AG04449 (cell line): ENCODE measurements around the gene PDZRN4.

Experiments used
- CTCF ChIA-PET: fragments of 350-600 bp; formaldehyde crosslinking; extraction: SDS; loops from one replicate; lab custom pipeline; 2021; ENCODE audit warnings: antibody characterized with exemption; lab: Yijun Ruan, JAX
- POLR2A ChIA-PET: fragments of 400-600, 350-600 bp; formaldehyde crosslinking; extraction: SDS; loops from one replicate; lab custom pipeline; 2020; ENCODE audit warnings: antibody characterized with exemption, inconsistent platforms; lab: Yijun Ruan, JAX
- DNase-seq: peaks from one replicate; pipeline ENCODE4 v3.0.0-alpha.2; 2010; ENCODE audit warnings: low read depth, low spot score
- H3K4me3 ChIP-seq: 2 replicates; pipeline ENCODE4 v1.5.1; 2011; ENCODE audit warnings: low read depth, mild to moderate bottlenecking, control low read depth, low read length
- CTCF ChIP-seq: IDR thresholded peaks from one replicate; pipeline ENCODE4 v1.5.1; 2011; ENCODE audit warnings: mild to moderate bottlenecking, moderate library complexity, low read length, control low read depth, inconsistent platforms; ENCODE audit not compliant: insufficient read depth; ENCODE audit errors: missing control alignments

Gene PDZRN4

GRCh38 chr12:41419131-41419893 is 231.2 kb downstream of the PDZRN4 start:
- ChIA-PET CTCF (no interaction called here), POLR2A (no interaction called here)
- TF ChIP-seq CTCF: no peak
- H3K4me3 ChIP-seq: no peak overlapping the region
- no peak for DNase-seq

- POLR2A ChIA-PET: no interaction called here
- no peak for TF ChIP-seq CTCF
- CTCF ChIA-PET: no interaction called here
Measured at GRCh38 chr12:41424651-41425050, 236.5 kb downstream of the PDZRN4 start.

GRCh38 chr12:41433460-41433859 is 245.3 kb downstream of the PDZRN4 start:
- ChIA-PET POLR2A (no interaction called here), CTCF (no interaction called here)
- no peak overlapping the region for H3K4me3 ChIP-seq
- TF ChIP-seq CTCF: no peak
- no peak for DNase-seq

More at GRCh38 chr12:41424651-41425050, 236.5 kb downstream of the PDZRN4 start:
- no peak for DNase-seq
- H3K4me3 ChIP-seq: no peak overlapping the region

- POLR2A ChIA-PET: no interaction called here
- no peak for TF ChIP-seq CTCF
- CTCF ChIA-PET: no interaction called here
- no peak for DNase-seq
- H3K4me3 ChIP-seq: no peak overlapping the region
Measured at GRCh38 chr12:41436076-41436475, 248.0 kb downstream of the PDZRN4 start.

- ChIA-PET POLR2A (no interaction called here), CTCF (no interaction called here)
- H3K4me3 ChIP-seq: no peak overlapping the region
- TF ChIP-seq CTCF: no peak
- DNase-seq: no peak
Measured at GRCh38 chr12:41437563-41437962, 249.4 kb downstream of the PDZRN4 start.

- CTCF ChIA-PET: no interaction called here
- DNase-seq: no peak
- POLR2A ChIA-PET: no interaction called here
- no peak for TF ChIP-seq CTCF
- no peak overlapping the region for H3K4me3 ChIP-seq
Measured at GRCh38 chr12:41438854-41439541, 250.9 kb downstream of the PDZRN4 start.
